Measurements from ENCODE around the gene ZBTB17.

DNA sequence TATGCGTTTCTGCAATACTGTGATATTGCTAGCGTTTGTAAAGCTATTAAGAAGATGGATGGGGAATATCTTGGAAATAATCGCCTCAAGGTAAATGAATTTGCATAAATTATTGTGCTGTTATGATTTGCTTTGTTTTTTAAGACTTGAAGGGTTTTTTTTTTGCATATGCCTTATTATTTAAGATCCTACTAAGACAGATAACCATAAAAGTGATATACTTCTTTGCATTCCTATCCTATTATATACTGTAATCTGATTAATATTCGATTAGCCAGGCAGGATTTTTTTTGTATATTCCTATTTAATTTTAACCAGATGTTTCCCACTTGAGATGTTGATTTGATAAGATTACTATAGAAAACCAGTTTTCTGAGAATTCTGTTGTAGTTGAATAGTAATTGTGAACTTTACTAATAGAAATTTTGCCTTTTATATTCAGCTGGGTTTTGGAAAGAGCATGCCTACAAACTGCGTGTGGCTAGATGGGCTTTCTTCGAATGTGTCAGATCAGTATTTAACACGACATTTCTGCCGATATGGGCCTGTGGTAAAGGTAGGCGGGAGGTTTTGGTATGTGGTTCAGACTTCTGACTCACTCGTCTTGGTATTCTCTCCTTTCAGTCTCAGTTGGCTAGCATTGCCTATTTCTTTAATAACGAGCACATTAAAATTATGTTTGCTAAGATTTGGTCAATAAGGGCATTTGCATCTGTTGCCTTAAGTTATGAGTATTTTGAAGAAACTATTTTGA is 56.8 kb downstream of the ZBTB17 start:
- TF ChIP-seq POLR2A (IDR thresholded peaks at IDR 0.05; ENCODE audit: extremely low read depth, insufficient read length) (no peak), CTCF (IDR thresholded peaks at IDR 0.05; ENCODE audit: low read depth, low read length) (no peak)
- TF ChIP-seq, protein P1, sequence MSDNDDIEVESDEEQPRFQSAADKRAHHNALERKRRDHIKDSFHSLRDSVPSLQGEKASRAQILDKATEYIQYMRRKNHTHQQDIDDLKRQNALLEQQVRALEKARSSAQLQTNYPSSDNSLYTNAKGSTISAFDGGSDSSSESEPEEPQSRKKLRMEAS (IDR thresholded peaks at IDR 0.05; ENCODE audit: low read depth, low read length): no peak
